ENCODE measurements around the gene GAL3ST1.

- TF ChIP-seq EZH2phosphoT487 (IDR thresholded peaks at IDR 0.05; ENCODE audit: borderline replicate concordance, low read depth) (no peak), ZBTB33 (IDR thresholded peaks at IDR 0.05; ENCODE audit: borderline replicate concordance, low read depth) (no peak), NRF1 (IDR thresholded peaks at IDR 0.05; ENCODE audit: low read depth, low read length) (no peak), FOXM1 (IDR thresholded peaks at IDR 0.05; ENCODE audit: low read depth) (no peak), JUND (IDR thresholded peaks at IDR 0.05) (no peak), MXI1 (IDR thresholded peaks at IDR 0.05; ENCODE audit: low read depth, low read length) (no peak), TCF12 (IDR thresholded peaks at IDR 0.05) (no peak), TAF1 (IDR thresholded peaks at IDR 0.05; ENCODE audit: borderline replicate concordance, low read depth, low read length) (no peak), NFIC (IDR thresholded peaks at IDR 0.05; ENCODE audit: borderline replicate concordance) (no peak), CHD2 (IDR thresholded peaks at IDR 0.05; ENCODE audit: low read length, partially characterized antibody) (no peak)
- TF ChIP-seq, protein P1, sequence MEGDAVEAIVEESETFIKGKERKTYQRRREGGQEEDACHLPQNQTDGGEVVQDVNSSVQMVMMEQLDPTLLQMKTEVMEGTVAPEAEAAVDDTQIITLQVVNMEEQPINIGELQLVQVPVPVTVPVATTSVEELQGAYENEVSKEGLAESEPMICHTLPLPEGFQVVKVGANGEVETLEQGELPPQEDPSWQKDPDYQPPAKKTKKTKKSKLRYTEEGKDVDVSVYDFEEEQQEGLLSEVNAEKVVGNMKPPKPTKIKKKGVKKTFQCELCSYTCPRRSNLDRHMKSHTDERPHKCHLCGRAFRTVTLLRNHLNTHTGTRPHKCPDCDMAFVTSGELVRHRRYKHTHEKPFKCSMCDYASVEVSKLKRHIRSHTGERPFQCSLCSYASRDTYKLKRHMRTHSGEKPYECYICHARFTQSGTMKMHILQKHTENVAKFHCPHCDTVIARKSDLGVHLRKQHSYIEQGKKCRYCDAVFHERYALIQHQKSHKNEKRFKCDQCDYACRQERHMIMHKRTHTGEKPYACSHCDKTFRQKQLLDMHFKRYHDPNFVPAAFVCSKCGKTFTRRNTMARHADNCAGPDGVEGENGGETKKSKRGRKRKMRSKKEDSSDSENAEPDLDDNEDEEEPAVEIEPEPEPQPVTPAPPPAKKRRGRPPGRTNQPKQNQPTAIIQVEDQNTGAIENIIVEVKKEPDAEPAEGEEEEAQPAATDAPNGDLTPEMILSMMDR (IDR thresholded peaks at IDR 0.05), result no peak
- TF ChIP-seq, protein P2, sequence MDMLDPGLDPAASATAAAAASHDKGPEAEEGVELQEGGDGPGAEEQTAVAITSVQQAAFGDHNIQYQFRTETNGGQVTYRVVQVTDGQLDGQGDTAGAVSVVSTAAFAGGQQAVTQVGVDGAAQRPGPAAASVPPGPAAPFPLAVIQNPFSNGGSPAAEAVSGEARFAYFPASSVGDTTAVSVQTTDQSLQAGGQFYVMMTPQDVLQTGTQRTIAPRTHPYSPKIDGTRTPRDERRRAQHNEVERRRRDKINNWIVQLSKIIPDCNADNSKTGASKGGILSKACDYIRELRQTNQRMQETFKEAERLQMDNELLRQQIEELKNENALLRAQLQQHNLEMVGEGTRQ (IDR thresholded peaks at IDR 0.05; ENCODE audit: borderline replicate concordance, low read depth, low read length), result no peak
Observed at GRCh38 chr22:30562366-30562765, 12.1 kb downstream of the GAL3ST1 start.
